HG03060 (cell line): ENCODE measurements around the gene MCOLN3.
"Not testable (repeated sequence)": the region's sequence is repeated elsewhere in the genome, so short reads cannot be mapped to it uniquely, and the experiment has no call there.

Experiments
- ATAC-seq: cut with Tn5 transposase; IDR thresholded peaks from one replicate; pipeline ENCODE4 v1.9.1; 2021; ENCODE audit warnings: low read depth, moderate number of reproducible peaks; ENCODE audit not compliant: unreplicated experiment

MCOLN3 gene

GRCh38 chr1:84995484-84996334 lies 52.6 kb downstream of the MCOLN3 start:
- ATAC-seq = peak; percentile 55

- no peak for ATAC-seq
Measured at GRCh38 chr1:84991097-84991920, 57.0 kb downstream of the MCOLN3 start.

GRCh38 chr1:84988588-84988987 lies 59.7 kb downstream of the MCOLN3 start:
- peak; percentile 34 for ATAC-seq

GRCh38 chr1:84986561-84986960 lies 61.7 kb downstream of the MCOLN3 start:
- ATAC-seq = not testable (repeated sequence)

GRCh38 chr1:84985365-84985764 lies 62.9 kb downstream of the MCOLN3 start:
- ATAC-seq = no peak

GRCh38 chr1:84982395-84982794 lies 65.9 kb downstream of the MCOLN3 start:
- no peak for ATAC-seq

- ATAC-seq = no peak
Measured at GRCh38 chr1:84975035-84975434, 73.3 kb downstream of the MCOLN3 start.

- ATAC-seq = no peak
Measured at GRCh38 chr1:84973498-84974334, 74.6 kb downstream of the MCOLN3 start.

GRCh38 chr1:84972377-84972987 lies 75.8 kb downstream of the MCOLN3 start:
- no peak for ATAC-seq

- peak; percentile 23 for ATAC-seq
Measured at GRCh38 chr1:84971957-84972356, 76.3 kb downstream of the MCOLN3 start.

- ATAC-seq = peak; percentile 40
Measured at GRCh38 chr1:84969489-84970250, 78.6 kb downstream of the MCOLN3 start.

GRCh38 chr1:84968865-84969264 lies 79.4 kb downstream of the MCOLN3 start:
- no peak for ATAC-seq

- ATAC-seq = no peak
Measured at GRCh38 chr1:84968101-84968500, 80.2 kb downstream of the MCOLN3 start.
